Fibroblast of skin of left quadriceps (primary cell): ENCODE data around the gene CNTNAP2.
A peak's percentile ranks its signal among the peaks of the same experiment; 100 is the strongest.
"Not testable (repeated sequence)": the region's sequence is repeated elsewhere in the genome, so short reads cannot be mapped to it uniquely, and the experiment has no call there.

Experiments used
- DNase-seq, 2 experiments: peaks; one replicate each; pipeline ENCODE4 v3.0.0-alpha.2; 2013; ENCODE audit warnings: low read depth in 2 of 2

The CNTNAP2 gene

DNA sequence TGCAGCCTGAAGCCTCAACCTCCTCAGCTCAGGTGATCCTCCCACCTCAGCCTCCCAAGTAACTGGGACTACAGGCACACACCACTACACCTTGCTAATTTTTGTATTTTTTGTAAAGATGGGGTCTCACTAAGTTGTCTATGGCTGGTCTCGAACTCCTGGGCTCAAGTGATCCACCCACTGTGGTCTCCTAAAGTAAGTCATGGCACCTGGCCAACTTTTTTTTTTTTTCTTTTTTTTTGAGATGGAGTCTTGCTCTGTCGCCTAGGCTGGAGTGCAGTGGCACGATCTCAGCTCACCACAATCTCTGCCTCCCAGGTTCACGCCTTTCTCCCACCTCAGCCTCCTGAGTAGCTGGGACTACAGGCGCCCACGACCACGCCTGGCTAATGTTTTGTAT is 2182.2 kb downstream of the CNTNAP2 start:
- not testable (repeated sequence) for DNase-seq

DNA sequence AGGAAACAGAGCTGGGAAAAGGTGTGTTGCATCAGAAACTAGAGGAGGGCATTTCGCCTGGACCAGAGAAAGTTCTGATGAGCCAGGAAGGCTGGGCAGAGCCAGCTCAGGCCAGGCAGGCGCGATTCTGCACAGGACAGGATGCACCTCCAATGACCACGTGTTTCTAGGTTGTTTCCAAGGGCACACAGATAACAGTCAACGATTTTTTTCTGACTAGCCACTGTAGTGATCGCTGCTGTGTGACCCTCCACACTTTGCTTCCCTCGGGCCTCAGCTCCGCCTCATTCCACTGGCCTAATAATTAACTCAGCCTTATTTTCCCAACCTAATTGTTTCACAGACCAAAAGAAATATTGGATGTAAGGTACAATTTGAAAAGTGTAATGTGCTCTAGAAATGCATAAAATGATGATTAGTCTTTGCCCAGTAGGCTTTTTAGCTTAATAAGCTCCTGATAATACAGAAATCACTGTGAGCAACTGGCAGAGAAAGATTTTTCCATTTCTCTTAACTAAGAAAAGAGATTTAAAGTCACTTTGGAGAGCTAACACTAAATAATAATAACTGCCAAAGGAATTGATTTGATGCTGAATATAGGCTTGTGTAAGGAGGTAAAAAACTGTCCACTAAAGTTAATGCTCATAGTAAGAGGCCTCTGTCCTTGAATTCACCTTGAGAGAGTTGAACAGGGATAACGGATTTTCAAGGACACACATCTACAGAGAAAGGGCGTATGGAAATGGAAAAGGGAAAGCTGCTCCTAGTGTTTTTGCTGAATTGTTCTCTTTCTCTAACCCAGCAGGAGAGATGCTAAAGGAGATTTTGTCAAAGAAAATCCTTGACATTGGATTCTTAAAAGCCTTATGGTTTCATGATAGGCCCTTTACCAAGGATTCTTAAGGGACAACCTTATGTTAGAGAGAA is 2183.0 kb downstream of the CNTNAP2 start:
- no peak for DNase-seq

DNA sequence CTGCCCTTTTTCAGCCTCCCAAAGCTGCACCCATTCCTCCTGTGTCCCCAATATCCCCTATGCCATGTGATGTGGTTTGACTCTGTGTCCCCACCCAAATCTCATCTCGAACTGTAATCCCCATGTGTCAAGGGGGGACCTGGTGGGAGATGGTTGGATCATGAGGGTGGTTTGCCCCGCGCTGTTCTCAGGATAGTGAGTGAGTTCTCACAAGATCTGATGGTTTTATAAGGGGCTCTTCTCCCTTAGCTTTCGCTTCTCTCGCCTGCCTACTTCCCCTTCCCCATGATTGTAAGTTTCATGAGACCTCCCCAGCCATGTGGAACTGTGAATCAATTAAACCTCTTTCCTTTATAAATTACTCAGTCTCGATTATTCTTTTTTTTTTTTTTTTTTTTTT is 2185.8 kb downstream of the CNTNAP2 start:
- DNase-seq: not testable (repeated sequence)

DNA sequence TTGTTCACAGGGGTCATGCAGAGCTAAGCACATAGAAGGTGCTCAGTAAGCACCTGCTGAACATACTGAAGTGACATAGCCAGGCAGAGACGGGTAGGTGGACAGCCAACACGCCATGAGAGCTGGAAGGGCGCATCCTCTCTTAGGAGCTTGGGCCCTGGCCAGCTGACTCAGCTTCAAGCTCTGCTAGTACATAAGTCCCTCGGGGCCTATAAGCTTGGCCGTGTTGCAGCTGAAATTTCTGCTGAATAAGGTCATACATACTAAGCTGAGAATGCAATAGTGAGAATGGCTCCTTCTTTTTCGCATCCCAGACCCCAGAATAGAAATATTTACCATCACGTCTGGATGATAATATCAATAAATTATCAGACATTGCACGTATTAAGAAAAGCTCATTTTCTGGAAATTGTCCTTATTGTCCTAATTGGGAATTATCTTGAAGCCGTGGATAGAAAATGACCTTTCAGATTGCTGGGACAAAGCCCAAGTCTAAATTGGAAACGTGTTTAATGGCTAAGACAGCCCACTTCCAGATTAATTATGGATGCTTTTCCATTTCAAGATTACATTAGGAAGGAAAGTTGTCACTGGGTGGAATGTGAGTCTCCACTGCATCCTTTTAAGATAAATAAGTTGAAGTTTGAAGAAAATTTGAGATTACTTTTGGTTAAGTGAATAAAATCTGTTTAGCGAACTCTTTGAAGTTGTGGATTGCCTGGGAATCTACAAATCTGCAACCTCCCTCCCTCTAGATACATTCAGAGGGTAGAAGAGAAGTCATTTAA is 2186.9 kb downstream of the CNTNAP2 start:
- peak; percentile 82 to 84 for DNase-seq

DNA sequence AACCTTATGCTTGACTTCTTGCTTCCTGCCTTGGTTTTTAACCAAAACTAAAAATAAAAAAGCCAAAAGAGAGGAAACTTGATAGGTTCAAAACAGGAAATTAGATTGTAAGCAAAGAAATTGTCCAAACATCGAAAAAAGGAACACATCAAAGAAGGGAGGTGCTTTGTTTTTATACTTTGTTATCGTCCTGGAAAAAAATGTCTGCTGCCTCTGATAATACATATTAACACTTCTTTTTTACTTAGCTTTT is 2187.4 kb downstream of the CNTNAP2 start:
- no peak for DNase-seq

DNA sequence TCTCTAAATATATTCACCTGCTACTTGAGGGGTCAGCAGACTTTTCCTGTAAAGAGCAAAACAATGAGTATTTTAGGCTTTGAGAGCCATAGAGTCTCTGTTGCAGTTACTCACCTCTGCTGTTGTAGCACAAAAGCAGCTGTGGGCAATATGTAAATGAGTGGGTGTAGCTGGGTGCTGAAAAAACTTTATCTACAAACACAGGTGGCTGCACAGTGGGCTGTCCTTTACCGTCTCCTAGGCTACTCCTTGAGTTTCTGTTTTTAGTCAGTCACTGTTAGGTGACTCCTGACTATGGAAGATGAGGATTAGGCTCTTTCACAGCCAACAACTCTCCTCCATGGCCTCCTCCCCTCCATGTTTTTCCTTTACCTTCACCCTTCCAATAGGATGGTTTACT is 2187.9 kb downstream of the CNTNAP2 start:
- no peak for DNase-seq

DNA sequence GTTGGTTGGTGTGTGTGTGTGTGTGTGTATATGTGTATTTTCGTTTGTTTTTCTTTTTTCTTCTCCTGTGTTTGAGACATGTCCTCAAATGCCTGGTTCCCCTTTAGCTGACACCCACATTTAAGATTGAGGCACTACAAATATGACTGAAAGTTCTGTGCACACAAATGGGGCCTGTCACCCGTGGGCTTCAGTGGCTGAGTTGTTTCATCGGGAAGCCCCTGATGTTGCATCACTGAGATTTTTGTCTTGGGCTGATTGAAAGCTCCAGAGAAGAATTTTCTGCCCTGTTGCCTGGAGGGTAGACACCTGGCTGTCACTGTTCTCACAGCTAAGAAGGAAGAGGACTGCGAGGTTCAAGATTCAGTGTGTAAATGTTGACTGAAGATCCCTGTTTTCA is 2190.2 kb downstream of the CNTNAP2 start:
- no peak for DNase-seq

DNA sequence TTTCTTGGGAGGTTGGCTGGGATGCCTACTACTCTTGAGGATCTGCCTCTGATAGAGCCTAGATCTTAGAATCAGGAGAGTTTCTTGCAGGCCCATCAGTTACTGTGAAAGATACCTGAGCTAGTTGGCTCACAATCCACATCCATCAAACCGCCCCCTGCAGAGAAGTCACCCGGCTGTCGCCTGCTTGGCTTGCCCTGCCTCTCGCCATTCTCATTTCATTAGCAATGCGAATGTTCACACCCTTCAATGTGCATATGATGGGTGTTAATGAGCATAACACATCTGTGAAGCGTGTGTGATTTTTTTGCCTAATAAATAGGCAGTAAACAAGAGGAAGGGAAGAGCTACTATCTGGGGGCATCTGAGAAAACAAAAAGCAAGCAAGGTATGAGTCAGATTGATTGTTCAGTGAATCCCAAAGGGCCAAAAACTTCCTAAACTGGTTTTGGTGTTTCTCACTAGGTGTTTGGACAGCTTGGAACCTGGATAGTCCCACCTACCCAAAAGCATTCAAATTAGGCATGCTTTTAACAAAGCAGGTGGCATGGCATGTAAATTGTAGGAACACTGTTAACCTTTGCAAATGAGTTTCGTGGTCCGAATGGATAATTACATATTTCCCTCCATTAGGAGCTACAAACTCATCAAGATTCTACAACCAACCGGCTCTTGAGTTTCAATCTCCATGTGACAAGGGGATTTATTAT is 2201.7 kb downstream of the CNTNAP2 start:
- no peak for DNase-seq

DNA sequence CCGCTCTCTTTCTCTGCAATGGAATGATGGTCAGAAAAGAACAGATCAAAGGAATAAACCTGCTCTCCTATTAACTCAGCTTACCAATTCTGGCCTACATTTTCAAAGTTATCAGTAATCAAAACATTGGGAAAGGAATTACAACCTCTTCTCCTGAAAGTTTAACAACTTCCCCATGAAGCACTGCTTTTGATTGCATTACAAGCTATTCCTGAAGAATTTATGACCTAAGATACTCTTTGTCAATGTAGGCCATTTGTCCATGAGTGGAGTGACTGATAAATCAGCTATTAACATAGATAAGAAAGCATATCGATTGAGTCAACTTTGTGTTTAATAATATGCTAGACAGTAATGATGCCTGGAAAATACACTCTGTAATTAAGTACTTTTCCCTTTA is 2202.2 kb downstream of the CNTNAP2 start:
- no peak for DNase-seq

DNA sequence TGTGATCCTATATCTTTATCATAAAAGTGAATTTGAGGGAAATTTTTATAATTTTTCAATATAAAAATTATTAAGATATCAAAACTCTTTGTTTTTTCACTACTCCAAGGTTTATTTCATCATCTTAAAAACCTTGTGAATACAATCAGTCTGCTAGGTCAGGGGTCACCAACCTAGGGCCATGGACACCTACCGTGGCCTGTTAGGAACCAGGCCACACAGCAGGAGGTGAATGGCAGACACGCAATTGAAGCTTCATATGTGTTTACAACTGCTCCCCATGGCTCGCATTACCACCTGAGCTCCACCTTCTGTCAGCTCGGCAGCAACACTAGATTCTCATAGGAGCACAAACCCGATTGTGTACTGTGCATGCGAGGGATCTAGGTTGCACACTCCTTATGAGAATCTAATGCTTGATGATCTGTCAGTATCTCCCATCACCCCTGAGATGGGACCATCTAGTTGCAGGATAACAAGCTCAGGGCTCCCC is 2202.8 kb downstream of the CNTNAP2 start:
- DNase-seq: no peak

DNA sequence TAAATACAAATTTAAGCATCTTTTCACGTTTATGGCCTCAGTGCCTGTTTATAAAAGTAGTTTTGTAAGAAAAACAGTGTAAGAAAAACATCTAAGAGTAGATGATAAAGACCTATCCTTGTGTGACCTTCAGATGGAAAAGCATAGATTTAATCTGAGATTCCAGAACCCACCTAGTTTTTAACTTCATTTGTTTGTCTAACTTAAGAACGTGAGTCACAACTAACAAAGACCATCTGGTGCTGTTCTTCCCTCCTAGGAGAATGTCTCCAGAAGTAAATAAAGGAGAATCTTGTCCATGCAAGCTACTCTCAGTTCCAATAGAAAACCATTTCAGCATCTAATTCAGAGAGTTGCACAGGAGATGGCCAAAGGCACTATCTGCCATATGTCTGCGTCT is 2208.6 kb downstream of the CNTNAP2 start:
- no peak for DNase-seq

DNA sequence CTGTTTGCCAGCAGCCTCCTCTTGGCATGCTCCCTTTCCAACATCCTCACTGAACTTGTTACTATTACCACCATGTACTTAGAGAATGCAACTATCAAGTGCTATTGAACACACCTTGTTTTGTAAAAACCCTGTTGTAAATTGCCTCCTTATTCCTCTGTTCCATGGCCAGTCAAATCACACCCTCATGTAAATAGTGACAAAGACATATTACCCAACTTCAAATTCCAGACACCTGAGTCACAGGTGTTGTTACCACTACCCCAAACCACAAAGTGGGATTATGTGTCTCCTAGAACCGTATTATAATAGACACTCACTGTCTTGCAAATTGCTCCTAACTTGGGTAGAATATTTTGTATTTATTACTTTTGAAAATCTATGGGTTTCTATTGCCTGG is 2210.8 kb downstream of the CNTNAP2 start:
- DNase-seq: no peak

DNA sequence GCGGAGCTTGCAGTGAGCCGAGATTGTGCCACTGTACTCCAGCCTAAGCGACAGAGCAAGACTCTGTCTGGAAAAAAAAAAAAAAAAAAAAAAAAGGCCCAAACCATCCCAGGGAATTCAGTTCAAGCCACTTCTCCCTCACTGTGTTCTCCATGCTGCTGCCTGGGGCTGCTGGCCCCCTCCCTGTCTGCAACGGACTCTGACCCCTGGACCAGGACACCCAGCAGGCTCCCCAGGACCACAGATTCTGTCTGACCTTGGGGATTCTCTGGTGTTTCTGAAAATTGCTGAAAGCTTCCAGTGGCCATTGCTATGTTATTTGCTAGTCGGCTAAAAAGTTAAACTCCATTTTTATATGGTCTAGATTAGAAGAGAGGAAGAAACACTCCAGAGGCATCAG is 2212.3 kb downstream of the CNTNAP2 start:
- no peak for DNase-seq

DNA sequence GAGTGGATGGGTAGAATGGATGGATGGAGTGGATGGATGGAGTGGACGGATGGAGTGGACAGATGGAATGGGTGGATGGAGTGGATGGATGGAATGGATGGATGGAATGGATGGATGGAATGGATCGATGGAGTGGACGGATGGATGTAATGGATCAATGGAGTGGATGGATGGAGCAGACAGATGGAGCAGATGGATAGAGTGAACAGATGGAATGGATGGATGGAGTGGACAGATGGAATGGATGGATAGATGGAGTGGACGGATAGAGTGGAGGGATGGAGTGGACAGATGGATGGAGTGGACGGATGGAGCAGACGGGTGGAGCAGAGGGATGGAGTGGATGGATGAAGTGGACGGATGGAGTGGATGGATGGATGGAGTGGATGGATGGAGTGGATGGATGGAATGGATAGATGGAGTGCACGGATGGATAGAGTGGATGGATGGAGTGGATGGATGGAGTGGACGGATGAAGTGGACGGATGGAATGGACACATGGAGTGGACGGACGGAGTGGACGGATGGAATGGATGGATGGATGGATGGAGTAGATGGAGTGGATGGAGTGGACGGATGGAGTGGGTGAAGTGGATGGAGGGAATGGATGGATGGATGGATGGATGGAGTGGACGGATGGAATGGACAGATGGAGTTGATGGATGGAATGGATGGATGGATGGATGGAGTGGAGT is 2213.7 kb downstream of the CNTNAP2 start:
- DNase-seq: no peak

DNA sequence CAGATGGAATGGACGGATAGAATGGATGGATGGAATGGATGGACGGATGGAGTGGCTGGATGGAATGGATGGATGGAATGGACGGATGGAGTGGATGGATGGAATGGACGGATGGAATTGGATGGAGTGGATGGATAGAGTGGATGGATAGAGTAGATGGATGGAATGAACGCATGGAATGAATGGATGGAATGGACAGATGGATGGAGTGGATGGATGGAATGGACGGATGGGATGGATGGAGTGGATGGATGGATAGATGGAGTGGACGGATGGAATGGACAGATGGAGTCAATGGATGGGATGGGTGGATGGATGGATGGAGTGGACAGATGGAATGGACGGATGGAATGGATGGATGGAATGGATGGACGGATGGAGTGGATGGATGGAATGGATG is 2214.2 kb downstream of the CNTNAP2 start:
- DNase-seq: no peak

DNA sequence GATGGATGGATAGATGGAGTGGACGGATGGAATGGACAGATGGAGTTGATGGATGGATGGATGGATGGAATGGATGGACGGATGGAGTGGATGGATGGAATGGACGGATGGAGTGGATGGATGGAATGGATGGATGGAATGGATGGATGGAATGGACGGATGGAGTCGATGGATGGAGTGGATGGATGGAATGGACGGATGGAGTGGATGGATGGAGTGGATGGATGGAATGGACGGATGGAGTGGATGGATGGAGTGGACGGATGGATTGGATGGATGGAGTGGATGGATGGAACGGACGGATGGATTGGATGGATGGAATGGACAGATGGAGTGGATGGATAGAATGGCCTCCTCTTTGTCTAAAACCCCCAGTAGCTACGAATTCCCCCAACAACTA is 2214.9 kb downstream of the CNTNAP2 start:
- DNase-seq: not testable (repeated sequence)

DNA sequence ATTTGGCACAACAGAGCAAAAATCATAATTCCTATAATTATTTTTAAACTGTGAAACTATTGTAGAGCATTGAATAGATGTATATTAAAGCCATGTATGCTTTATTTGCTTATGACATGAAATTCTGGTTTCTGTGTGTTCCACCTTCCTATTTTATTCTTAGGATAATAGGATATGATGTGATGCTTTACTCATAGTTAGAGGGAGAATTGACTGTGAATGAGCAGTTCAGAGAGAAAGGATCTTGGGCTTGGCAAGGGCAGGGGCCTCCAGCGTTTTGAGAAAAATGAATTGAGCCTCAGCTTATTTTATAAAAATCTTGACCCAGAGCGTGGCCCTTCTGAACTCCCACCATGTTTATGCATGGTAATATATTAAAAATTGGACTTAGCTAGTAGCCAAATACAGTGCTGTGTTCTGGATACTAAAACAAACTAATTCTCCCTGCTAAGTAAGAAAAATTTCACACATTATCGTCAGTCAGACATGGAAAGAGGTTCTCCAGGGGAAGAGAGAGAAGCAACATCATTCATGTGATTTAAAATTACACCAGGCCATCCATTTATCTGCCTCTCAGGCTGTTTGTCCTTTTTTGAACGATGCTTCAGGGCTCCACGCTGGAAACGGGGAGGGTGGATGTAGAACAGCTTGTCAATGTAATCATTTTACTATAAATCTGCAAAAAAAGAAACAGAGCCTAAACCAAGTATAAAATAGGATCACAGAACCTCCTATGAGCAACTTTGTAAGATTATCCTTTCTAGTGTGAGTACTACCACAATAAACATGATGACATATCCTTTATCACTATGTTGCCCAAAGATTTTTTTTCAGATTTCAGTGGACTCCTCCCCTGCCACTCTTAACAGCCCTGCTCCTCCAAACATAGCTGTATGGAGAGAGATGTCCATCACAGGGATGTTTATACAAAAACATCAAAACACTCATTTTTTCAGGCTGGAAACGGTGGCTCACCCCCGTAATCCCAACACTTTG is 2215.9 kb downstream of the CNTNAP2 start:
- no peak for DNase-seq

DNA sequence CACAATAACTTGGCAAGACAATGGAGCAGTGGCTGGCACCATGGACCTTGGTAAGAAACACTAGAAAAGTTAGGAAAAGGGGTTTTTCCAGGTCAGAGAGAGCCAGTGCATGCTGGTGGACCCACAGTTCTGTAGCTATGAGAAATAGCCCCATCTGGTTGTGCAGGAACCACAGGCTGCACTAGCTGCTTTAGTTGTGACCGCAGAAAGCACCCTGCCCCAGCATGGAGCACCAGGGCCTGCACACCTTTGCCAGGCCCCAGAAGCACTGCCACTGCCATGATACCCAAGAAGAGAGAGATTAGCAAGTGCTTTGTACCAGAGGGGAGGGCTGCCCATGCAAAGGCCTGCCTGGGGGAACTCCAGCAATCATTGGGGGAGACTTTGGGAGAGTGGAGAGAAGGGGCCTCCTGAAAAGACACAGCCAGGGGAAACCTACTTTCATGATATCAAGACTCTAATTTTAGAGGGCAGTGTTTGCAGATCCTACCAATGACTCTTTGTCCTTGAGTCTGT is 2217.9 kb downstream of the CNTNAP2 start:
- no peak for DNase-seq

DNA sequence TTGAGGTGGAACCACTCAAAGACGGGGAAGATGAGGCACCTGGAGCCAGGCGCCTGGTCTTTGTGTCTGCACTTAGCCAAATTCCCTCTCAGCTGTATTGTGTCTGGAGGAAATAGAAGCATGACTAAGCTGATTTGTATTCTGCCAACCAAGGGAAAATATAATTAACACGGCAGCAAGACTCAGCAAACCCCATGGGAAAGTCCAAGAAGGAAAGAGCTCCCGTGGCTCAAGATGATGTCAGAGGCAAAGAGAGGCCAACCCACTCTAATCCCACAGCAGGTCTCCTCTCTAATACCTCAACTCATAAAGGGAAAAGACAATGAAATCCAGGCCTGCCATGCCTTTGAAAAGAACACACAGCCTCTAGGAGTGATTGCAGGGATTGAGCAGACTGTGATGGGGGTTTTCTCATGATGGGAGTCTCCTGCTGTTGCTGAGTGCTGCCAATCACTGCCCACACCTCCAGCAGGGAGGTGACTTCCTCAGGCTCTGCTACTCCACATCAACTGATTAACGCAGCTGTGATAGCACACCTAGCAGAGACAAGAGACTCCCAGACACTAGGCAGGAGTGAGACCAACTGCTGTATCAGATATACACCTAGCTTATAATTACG is 2218.5 kb downstream of the CNTNAP2 start:
- peak; percentile 54 to 66 for DNase-seq

DNA sequence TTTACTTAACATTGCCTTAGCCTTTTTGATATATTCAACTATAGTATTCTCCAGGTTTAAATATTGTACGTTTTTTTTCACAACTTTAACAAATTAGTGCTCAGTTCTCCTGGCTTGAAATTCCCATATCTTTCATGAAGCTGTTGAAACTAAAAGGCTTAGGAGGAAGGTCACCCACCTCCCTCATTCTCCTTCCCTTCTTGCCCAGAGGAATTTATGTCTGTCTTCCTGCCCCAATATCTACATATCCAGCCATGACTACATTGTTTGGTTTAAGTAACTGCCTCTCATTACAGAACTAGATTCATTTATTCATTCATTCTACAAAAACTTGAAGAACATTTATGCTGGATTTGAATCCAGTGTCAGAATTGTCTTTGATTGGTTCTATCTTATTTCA is 2219.2 kb downstream of the CNTNAP2 start:
- no peak for DNase-seq
